HCT116 (cell line): ENCODE results near the gene ZNF486.

Experiments
- ELF1 ChIP-seq: IDR thresholded peaks from 2 replicates; pipeline ENCODE4 v1.6.1; 2012; ENCODE audit warnings: low read depth, borderline replicate concordance
- EZH2 ChIP-seq: fragments of 200-600 bp; sonication (generic); IDR thresholded peaks from 2 replicates; pipeline ENCODE4 v1.6.1; 2017; ENCODE audit warnings: antibody characterized with exemption, mixed run types
- FOSL1 ChIP-seq: IDR thresholded peaks from 2 replicates; pipeline ENCODE4 v1.6.1; 2012; ENCODE audit warnings: low read depth
- JUND ChIP-seq: IDR thresholded peaks from 2 replicates; pipeline ENCODE4 v1.6.1; 2012
- POLR2A ChIP-seq: IDR thresholded peaks from 2 replicates; pipeline ENCODE4 v1.7.0; 2011; ENCODE audit warnings: borderline replicate concordance; ENCODE audit not compliant: insufficient read depth, insufficient read length; ENCODE audit errors: extremely low read depth
- TF ChIP-seq, protein P1 (sequence below), 3 experiments: fragments of 200-600 bp in 1 of 3; sonication (generic) in 1 of 3; IDR thresholded peaks in 2 of 3; conservative IDR thresholded peaks in 1 of 3; 2 replicates each; pipeline ENCODE4 v1.5.1; 2012 to 2017; ENCODE audit warnings: low read depth in 2 of 3, low read length in 2 of 3, antibody characterized with exemption in 1 of 3, borderline replicate concordance in 1 of 3, control low read depth in 1 of 3, mild to moderate bottlenecking in 1 of 3, mixed read lengths in 1 of 3, mixed run types in 1 of 3, moderate library complexity in 1 of 3; ENCODE audit not compliant: insufficient read depth in 1 of 3
- TF ChIP-seq, protein P2 (sequence below): IDR thresholded peaks from 2 replicates; pipeline ENCODE4 v1.6.1; 2012; ENCODE audit warnings: low read depth

- TF ChIP-seq JUND (no peak), EZH2 (no peak), POLR2A (no peak), FOSL1 (no peak), ELF1 (no peak)
- TF ChIP-seq, protein P1, sequence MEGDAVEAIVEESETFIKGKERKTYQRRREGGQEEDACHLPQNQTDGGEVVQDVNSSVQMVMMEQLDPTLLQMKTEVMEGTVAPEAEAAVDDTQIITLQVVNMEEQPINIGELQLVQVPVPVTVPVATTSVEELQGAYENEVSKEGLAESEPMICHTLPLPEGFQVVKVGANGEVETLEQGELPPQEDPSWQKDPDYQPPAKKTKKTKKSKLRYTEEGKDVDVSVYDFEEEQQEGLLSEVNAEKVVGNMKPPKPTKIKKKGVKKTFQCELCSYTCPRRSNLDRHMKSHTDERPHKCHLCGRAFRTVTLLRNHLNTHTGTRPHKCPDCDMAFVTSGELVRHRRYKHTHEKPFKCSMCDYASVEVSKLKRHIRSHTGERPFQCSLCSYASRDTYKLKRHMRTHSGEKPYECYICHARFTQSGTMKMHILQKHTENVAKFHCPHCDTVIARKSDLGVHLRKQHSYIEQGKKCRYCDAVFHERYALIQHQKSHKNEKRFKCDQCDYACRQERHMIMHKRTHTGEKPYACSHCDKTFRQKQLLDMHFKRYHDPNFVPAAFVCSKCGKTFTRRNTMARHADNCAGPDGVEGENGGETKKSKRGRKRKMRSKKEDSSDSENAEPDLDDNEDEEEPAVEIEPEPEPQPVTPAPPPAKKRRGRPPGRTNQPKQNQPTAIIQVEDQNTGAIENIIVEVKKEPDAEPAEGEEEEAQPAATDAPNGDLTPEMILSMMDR (IDR thresholded peaks at IDR 0.05 in 2 of 3, conservative IDR thresholded peaks at IDR 0.05 in 1 of 3; ENCODE audit: borderline replicate concordance in 1 of 3, insufficient read depth in 1 of 3, low read depth in 2 of 3, low read length in 2 of 3) = no peak
- TF ChIP-seq, protein P2, sequence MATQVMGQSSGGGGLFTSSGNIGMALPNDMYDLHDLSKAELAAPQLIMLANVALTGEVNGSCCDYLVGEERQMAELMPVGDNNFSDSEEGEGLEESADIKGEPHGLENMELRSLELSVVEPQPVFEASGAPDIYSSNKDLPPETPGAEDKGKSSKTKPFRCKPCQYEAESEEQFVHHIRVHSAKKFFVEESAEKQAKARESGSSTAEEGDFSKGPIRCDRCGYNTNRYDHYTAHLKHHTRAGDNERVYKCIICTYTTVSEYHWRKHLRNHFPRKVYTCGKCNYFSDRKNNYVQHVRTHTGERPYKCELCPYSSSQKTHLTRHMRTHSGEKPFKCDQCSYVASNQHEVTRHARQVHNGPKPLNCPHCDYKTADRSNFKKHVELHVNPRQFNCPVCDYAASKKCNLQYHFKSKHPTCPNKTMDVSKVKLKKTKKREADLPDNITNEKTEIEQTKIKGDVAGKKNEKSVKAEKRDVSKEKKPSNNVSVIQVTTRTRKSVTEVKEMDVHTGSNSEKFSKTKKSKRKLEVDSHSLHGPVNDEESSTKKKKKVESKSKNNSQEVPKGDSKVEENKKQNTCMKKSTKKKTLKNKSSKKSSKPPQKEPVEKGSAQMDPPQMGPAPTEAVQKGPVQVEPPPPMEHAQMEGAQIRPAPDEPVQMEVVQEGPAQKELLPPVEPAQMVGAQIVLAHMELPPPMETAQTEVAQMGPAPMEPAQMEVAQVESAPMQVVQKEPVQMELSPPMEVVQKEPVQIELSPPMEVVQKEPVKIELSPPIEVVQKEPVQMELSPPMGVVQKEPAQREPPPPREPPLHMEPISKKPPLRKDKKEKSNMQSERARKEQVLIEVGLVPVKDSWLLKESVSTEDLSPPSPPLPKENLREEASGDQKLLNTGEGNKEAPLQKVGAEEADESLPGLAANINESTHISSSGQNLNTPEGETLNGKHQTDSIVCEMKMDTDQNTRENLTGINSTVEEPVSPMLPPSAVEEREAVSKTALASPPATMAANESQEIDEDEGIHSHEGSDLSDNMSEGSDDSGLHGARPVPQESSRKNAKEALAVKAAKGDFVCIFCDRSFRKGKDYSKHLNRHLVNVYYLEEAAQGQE = no peak
Observed at GRCh38 chr19:20182222-20182785, 15.3 kb downstream of the ZNF486 start.
